GM18520 (cell line): ENCODE measurements around the gene EXD1.
"Not testable (repeated sequence)": the region's sequence is repeated elsewhere in the genome, so short reads cannot be mapped to it uniquely, and the experiment has no call there.

ENCODE experiments used
- ATAC-seq: cut with Tn5 transposase; IDR thresholded peaks from one replicate; pipeline ENCODE4 v1.9.1; 2021; ENCODE audit not compliant: unreplicated experiment

The EXD1 gene

DNA sequence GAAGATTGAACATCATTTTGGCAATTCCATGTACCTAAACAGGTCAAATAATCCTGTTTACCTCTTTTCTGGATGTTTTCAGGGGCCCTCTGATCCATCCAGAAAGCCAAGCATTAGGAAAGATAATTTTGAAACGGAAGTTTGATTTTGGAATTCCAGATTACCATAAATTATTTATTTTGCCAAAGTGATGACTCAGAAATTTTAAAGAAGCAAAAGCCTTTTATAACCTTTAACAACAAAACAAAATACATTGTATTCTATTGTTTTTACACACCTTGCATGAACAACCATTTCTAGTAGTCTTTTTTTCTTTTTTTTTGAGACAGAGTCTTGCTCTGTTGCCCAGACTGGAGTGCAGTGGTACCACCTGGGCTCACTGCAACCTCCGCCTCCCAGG, 82.5 kb downstream of the EXD1 start:
- ATAC-seq: no peak

DNA sequence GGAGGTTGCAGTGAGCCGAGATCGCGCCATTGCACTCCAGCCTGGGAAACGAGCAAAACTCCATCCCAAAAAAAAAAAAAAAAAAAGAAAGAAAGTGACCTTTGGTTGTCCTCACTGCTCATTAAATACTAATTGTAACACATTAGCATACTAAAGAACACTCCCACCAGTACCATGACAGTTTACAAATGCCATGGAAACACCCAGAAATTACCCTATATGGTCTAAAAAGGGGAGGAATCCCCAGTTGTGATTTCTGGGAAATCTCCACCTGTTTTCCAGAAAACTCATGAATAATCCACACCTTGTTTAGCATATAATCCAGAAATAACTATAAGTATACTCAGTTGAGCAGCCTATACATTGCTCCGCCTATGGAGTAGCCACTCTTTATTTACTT, 90.9 kb downstream of the EXD1 start:
- no peak for ATAC-seq

DNA sequence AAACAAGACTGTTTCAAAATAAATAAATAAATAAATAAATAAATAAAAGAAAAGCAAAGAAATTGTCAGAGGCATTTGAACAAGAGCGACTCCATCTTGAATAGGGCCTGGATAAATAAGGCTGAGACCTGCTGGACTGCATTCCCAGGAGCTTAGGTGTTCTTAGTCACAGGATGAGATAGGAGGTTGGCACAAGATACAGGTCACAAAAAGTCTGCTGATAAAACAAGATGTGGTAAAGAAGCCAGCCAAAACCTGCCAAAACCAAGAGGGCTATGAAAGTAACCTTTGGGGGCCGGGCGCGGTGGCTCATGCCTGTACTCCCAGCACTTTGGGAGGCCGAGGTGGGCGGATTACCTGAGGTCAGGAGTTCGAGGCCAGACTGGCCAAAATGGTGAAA, 91.4 kb downstream of the EXD1 start:
- not testable (repeated sequence) for ATAC-seq

DNA sequence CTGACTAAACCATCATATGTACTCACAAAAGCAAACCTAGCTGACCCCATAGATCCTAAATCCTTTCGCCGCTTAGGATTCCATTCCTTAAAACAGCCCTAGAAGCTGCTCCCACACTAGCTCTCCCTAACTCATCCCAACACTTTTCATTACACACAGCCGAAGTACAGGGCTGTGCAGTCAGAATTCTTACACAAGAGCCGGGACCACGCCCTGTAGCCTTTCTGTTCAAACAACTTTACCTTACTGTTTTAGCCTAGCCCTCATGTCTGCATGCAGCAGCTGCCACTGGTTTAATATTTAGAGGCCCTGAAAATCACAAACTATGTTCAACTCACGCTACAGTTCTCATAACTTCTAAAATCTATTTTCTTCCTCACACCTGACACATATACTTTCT, 95.0 kb downstream of the EXD1 start:
- not testable (repeated sequence) for ATAC-seq

DNA sequence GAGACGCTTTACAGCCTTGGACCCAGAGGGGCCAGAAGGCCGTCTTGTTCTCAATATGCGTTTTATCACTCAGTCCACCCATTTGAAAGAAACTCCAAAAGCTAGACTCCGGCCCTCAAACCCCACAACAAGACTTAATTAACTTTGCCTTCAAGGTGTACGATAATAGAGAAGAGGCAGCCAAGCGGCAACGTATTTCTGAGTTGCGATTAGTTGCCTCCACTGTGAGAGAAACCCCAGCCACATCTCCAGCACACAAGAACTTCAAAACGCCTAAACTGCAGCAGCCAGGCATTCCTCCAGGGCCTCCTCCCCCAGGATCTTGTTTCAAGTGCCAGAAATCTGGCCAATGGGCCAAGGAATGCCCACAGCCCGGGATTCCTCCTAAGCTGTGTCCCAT, 97.1 kb downstream of the EXD1 start:
- no peak for ATAC-seq
